Sigmoid colon (tissue), 4 donors: Measurements from ENCODE around the gene GALNT10.

Source experiments
- EP300 ChIP-seq, 4 donors: sonication (generic); formaldehyde crosslinking; IDR thresholded peaks; one replicate each; pipeline ENCODE4 v1.6.1; 2017; ENCODE audit warnings: antibody characterized with exemption in 4 of 4
- POLR2AphosphoS5 ChIP-seq, 4 donors: sonication (generic); formaldehyde crosslinking; IDR thresholded peaks; one replicate each; pipeline ENCODE4 v1.6.1; 2017; ENCODE audit warnings: antibody characterized with exemption in 4 of 4
- TF ChIP-seq, protein P1 (sequence below), 4 experiments: fragments of 450-650 bp in 3 of 4; fragments of 200-600 bp in 1 of 4; IDR thresholded peaks; one replicate each; pipeline ENCODE4 v1.5.1; 2016 to 2019; ENCODE audit warnings: antibody characterized with exemption in 4 of 4, mild to moderate bottlenecking in 3 of 4, moderate library complexity in 2 of 4

DNA sequence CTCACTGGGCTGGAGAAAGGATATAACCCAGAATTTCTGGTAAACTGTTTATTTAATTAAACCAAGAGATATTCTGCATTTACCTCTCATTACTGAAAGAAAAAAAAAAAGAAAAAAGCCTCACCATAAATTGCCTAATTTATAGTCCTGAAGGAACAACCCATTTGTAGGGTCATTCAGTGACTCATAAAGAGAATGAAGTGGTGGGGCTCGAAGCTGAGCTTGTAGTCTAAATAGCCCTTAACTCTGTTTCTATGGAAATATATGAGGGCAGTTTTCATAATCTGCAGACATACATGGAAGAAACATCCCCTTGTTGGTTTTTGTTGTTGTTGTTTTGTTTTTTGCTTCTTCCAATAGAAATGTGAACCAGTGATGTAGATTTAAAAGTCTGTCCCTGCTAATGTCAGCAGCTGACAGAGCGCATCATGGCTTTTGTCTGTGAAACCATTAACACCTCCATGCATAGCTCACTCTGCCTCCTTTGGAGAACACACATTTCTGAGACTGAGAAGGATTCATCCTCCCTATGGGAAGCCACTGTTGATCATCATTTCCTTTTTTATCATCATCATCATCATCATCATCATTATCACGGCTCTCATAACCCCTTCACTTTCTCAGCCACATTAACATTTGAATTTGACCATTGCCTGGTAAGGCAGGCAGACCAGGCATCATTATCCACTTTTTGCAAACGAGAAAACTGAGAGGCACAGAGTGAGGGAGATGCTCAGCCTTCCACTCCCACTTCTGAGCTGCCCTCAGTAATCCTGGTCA is 187.4 kb downstream of the GALNT10 start:
- TF ChIP-seq EP300 (IDR thresholded peaks at IDR 0.05) = no peak
- TF ChIP-seq POLR2AphosphoS5 (IDR thresholded peaks at IDR 0.05) = no peak
- TF ChIP-seq, protein P1, sequence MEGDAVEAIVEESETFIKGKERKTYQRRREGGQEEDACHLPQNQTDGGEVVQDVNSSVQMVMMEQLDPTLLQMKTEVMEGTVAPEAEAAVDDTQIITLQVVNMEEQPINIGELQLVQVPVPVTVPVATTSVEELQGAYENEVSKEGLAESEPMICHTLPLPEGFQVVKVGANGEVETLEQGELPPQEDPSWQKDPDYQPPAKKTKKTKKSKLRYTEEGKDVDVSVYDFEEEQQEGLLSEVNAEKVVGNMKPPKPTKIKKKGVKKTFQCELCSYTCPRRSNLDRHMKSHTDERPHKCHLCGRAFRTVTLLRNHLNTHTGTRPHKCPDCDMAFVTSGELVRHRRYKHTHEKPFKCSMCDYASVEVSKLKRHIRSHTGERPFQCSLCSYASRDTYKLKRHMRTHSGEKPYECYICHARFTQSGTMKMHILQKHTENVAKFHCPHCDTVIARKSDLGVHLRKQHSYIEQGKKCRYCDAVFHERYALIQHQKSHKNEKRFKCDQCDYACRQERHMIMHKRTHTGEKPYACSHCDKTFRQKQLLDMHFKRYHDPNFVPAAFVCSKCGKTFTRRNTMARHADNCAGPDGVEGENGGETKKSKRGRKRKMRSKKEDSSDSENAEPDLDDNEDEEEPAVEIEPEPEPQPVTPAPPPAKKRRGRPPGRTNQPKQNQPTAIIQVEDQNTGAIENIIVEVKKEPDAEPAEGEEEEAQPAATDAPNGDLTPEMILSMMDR (IDR thresholded peaks at IDR 0.05) = no peak
